NCI-H1417 (cell line): ENCODE results near the gene FGD5.
A peak's percentile ranks its signal among the peaks of the same experiment; 100 is the strongest.

ENCODE experiments used
- DNase-seq, 3 experiments: peaks; one replicate each; lab custom pipeline; 2025; lab: John Stamatoyannopoulos, UW

Gene FGD5

DNA sequence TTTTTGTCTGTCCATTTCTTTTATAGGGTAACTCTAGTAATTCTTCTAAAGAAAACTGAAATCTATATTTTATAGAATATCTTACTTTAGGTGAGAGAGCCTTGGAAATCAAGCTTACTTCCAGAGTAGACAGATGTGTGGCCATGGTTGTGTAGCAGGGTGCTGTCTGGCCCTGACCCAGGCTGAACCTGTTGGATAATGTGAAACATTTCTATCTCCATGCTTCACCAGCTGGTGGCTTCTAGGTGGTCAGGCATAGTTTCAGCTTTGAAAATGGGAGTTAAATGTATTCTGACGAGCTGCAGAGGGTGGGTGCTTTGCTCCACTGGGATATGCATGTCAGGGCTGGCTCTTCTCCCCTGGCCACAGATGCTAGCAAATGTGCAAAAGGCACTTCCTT is 107.8 kb downstream of the FGD5 start:
- no peak for DNase-seq

DNA sequence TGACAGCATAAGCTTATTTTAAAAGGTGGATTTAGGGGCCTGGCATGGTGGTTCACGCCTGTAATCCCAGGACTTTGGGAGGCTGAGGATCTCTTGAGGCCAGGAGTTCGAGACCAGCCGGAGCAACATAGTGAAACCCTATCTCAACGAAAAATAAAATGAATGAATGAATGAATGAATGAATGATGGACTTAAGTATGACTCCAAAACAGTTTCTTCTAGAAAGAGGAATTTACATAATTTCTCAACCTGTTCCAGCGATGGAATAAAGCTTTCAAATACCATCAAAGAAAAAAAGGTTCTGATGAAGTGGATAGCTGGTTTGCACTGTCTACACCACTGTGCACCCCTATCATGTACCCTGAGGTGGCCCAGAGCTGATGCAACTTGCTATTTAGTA is 108.5 kb downstream of the FGD5 start:
- no peak for DNase-seq

DNA sequence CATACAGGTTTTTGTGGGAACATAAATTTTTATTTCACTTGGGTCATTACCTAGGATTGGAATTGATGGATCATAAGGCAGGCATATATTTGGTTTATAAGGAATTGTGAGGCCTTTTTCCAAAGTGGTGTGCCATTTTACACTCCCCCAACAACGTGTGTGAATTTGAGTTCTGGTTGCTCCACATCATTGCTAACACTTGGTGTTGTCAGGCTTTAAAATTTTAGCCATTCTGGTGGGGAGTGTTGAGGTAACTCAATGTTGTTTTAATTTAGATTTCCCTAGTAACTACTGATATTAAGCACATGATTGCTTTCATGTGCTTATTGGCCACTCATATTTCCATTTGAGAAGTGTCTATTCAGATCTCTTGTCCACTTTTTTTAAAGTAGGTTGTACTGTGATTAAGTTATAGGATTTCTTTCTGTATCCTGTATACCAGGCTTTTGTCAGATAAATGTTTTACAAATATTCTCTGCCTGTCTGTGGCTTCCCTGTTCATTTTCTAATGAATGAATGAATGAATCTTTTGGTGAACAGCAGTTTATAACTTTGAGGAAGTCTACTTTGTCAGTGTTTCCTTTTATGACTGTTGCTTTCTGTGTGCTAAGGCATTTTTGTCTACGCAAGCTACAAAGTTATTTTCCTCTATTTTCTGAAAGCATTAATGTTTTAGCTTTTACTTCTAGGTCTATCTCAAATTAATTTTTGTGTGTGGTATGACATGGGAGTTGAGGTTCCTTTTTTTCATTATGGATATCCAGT is 110.7 kb downstream of the FGD5 start:
- no peak for DNase-seq

DNA sequence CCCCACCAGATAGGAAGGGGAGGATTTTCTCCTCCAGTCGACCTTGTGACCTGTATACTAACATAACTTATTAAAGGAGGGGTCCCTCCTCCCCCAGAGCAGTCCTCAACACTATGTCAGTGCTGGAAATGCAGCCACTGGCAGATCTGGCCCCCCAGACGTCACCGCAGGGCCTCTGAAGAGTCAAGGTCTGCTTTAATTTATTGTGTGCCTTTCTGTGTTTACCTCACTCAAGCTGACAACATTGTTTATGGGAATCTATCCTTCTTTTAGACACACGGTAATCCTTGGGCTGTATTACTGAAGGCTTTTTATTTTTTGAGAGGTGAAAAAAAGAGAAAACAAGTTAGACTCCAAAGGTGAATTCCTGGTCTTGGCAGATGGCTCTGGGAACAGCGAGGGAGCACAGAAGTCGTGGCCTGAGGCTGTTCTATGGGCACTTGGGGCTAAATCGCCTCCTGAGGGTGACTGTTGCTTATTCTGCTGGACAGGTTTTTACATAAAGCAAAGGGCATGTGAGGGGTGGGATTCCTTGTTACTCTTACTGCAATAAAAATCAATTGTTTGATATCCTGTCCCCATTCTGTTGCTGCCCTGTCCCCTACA is 115.2 kb downstream of the FGD5 start:
- peak in 1 of 3 experiments; percentile 10 for DNase-seq

DNA sequence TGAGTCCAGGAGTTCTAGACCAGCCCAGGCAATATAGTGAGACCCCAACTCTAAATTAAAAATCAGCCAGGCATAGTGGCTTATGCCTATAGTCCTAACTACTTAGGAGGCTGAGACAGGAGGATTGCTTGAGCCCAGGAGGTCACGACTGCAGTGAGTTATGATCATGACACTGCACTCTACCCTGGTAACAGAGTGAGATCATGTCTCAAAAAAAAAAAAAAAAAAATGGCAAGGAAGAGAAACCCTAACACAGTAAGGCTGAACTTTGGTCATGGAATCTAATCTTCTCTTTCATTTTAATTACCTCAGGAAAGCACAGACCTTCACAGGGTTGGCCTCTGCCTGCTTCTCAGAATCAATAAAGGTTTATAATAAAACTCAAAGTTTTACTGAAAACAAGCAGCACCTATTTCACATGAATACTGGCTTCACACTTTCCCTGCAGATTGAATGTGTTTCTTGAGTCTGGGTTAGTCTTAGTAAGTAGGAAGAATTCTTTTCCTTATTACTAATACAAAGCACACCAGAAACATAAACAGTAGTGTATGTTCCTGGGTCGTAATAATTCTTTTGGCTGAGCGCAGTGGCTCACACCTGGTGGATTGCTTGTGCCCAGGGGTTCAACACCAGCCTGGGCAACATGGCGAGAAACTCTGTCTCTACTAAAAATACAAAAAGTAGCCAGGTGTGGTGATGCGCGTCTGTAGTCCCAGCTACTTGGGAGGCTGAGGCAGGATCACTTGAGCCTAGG is 117.0 kb downstream of the FGD5 start:
- no peak for DNase-seq

DNA sequence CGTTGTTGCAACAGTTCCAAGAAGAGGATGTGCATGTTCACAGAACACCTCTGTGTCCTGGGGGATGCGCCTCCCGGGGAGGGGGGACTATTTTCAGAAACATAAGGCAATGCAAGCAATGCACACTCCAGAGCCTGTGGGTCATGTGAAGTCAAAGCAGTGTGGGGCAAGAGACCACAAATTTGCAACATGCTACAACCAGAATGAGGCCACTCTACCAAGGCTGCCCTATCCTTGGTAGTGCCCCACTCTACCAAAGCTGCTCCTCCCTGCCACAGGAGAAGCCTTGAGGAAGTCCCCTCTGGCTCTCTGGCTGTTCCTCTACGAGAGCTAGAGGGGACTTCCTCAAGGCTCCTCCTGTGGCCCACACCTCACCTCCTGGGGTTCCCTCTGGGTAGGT is 120.2 kb downstream of the FGD5 start:
- no peak for DNase-seq

DNA sequence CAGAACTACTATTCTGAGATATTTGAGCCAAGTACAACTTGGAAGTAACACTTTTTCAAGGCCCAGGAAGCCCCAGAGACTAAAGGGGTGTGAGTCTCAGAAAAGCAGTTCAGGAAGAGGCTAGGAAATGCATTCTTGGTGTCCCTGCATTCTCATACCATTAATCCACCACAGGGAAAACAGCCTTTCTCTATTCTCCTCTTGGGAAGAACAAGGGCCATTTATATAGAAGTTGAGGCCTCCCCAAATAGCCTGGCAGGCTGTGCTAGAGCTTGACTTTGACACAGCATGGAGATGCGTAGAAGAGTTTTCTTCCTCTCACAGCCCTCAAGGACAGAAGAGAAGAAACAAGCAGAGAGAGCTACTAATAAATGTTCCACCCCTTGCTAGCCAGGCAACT is 123.1 kb downstream of the FGD5 start:
- DNase-seq, result no peak

DNA sequence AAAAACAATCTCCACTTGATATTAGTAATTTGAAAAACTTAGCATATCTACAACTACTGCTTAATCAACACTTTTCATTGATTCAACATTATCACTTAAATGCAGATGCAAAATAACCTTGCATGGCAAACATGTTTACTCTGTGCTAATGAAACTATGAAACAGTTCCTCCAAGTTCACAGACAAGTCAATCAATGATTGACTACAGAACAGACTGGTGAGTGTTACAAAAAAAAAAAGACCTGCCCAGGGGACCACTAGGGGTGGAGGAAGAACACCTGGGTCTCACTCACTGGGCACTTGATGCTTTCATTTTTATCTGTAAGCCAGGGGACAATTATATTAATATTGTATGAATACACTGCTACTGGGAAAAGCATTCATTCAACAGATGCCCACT is 124.3 kb downstream of the FGD5 start:
- no peak for DNase-seq

DNA sequence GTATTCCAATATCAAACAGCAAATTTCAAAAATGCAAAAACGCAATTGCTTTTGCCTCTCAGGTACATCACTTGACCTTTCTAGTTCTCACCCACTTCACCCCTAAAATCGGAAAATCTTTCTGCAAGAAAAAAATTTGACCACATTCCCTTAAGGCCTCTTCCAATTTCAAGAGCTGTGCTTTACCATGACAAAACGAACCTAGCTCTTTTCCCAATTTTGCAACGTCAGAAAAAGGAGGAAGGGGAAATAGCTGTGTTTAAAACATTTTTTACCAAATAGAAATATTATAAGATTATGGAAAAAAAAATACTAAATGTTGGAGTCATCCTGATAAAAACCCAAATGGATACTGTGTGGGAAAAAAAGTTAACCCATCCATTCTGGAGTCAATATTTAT is 127.5 kb downstream of the FGD5 start:
- no peak for DNase-seq

DNA sequence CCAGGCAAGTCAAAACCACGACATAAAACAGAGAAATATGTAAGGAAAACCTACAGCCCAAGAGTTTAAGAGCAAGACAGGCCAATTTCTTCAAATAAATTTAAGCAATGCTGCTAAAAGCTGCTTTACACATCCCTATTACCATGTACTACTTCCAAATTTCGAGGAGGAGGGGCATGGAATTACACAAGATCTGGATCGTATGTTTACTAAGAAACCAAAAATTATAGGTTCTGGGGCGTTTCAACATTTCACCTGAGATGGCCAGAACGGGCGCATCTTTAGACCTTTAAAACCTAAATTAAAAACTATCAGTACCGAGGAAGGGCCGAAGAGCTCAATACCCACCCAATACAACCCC is 128.0 kb downstream of the FGD5 start:
- DNase-seq, result peak in 1 of 3 experiments; percentile 54

DNA sequence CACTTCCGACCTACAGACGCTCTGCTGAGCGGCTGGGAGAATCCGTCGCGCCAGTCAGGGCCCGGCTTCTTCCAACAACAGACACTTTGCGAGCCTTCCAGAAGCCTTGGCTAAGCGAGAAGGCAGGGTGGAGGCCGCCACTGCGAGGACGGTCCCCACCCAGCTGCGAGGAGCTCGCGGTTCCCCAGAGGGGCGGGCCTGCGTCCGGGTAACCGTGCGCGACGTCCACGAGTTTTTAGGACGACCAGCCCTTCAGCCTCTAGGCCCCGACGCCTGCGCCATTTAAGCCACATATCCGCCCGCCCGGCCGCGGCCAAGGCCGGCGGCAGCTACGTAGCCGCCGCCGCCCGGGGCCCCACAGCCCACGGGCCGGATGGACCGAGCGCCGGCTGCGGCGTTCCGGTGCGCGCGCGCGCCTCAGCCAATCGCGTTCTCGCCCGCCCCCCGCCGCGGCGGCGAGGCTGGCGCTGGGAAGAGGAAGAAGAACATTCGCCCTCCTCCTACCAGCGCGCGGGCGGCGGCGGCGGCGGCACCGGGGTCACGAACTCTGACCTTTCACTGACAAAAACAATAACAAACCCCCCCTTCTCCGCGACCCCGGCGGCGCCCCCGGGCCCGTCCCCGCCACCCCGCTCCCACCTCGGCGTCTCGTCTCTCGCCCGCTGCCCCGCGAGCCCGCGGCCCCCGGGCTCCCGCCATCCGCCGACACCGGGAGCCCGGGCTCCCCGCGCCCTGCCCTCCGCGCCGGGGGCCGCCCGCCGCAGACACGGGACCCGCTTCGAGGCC is 128.5 kb downstream of the FGD5 start, which contains the start of gene NR2C2:
Gene NR2C2 (plus strand): TSS at position 484 of the 786 bp plus-strand sequence. CDS start 56,332 bp downstream, outside the sequence.
- DNase-seq, result peak; percentile 56 to 82 (median 81)

DNA sequence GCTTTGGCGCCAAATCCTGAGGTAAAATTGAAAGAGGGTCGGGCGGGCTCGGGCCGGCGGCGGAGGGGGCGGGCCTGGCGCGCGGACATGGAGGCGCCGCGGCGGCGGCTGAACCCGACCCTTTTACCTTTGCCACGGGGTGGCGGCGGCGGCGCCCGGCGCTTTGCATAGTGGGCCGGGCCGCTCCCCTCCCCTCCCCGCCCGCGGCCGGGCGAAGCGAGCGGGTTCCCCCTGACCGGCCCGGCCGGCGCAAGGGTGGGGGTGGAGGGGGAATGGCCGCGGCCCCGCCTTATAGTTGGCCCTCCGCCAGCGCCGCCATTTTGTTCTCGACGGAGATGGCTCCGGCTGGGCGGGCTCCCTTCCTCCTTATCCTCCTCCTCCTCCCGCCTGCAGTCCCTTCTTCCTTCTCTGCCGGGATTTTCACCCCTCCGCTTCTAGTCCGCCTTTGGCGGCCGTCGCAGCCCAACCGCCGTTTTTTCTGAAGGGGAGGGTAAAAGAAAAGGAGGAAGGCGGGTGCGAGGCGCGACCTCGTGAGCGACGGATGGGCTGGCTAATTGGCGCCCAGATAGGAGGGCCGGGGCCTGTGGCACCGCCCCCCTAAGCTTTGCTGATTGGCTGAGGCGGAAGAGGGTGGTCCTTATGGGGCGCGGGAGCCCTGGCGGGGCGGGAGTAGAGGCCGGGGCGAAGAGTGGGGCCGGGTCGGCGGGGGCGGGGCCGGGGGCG is 129.3 kb downstream of the FGD5 start:
- peak; percentile 91 to 95 (median 94) for DNase-seq

DNA sequence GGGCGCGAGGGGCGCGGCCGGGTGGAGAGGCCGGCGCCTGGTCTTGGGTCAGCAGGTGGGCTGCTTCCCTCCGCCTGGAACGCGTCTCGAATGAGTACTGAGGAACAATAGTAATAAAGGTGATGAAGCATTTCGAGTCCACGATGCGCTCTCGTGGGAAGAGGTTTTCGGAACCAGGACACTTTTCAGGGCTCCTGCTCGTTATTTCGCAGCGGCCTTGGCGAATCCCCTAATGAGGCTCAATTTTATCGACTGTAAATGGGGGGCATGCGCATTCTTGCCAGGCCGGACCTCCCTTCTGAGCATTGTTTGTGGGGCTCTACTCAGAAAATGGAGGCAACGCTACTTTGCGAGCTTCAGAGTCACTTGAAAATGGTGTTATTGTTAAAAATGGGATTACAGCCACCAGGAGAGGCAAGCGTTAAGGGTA is 129.9 kb downstream of the FGD5 start:
- DNase-seq, result no peak

DNA sequence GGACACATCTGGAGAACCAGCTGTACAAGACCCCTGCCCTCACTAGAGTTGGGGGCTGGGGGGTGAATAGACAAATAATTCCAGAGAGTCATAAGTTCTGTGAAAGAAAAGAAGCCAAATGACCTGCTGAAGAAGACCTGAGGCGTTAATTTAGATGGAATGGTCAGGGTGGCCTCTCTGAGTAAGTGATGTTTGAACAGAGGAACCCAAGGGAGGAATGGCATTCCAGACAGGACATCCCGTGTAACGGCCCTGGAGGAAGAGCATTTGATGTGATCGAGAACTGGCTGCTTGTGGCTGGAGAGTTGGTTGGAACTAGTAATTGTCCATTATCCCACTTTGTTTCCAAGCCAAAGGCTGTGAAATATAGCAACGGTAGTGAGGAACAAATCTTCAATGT is 130.4 kb downstream of the FGD5 start:
- no peak for DNase-seq

DNA sequence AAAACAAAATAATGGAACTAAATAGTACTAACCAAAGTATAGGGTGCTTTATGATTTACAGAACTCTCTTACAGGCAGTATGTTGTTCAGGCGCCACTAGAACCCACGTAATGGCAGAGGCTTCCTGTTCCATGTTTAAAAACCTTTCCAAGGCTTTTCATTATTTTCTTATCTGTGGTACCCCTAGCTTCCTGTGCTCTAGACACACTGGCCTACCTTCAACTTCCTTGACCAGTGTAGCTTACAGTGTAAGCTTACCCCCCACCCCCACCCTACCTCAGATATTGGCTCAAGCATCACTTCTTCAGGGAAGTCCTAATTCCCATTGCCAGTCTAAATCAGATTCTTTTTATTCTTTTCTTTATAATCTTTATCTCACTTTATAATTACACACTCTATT is 131.5 kb downstream of the FGD5 start:
- peak in 1 of 3 experiments; percentile 59 for DNase-seq

DNA sequence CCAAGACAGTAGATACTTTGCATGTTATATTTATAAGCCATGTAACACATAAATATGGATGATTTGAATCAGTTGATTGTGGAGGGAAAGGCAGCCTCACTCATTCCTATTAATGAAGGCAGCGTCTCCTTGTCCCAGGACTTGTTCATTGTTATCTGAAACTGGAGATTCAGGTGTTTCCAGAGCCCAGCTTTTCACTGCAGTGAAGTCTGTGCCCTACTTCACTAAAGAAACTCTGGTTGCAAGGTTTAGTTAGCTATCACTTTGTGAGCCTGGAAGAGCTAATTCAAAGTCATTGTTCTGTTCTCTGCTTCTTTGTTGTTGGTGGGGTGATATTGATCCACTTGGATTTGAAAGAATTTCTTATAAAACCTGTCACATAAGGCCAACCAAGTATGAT is 138.4 kb downstream of the FGD5 start:
- DNase-seq, result no peak

DNA sequence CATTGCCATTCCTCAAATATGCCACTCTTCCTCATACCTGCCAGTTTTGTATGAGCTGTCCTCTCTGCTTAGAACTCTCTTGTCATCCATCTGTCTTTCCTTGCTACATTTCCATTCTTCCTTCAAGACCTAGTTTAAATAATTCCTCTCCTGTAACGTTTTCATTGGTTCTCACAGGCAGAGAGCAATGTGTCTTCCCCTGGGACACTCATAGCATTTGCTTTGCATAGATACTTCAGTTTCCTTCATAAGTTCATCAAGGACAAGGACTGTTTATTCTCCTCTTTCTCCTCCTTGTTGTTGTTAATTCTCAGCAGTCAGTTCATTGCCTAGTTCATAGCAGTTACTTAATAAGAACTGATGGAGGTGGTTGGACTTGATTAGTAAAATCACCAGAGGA is 139.2 kb downstream of the FGD5 start:
- peak in 1 of 3 experiments; percentile 2 for DNase-seq

DNA sequence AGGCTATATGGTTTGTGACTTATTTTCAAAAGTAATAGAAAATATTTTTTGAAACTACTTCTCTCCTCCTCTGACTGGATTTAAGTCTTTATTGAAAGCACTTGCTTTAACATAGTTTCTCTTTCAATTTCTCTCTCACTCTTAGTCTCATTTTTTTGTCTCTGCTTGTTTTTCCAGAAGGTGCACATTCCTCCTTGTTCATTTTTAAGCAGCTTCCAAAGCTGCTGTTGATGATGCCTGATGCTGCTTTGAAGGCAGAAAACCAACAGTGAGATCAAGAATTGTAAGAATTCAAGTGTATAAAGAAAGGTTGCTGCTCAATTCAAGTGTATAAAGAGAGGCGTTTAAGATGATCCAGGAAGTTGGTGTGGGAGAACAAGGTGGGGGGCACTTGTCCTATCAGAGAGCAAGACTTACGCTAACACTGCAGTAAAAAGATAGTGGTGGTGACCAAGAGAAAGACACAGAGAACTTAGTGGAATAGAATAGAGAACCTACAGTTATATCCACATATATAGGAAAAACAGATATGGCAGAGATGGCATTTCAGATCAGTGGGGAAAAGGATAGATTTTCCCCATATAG is 140.7 kb downstream of the FGD5 start:
- DNase-seq, result no peak

DNA sequence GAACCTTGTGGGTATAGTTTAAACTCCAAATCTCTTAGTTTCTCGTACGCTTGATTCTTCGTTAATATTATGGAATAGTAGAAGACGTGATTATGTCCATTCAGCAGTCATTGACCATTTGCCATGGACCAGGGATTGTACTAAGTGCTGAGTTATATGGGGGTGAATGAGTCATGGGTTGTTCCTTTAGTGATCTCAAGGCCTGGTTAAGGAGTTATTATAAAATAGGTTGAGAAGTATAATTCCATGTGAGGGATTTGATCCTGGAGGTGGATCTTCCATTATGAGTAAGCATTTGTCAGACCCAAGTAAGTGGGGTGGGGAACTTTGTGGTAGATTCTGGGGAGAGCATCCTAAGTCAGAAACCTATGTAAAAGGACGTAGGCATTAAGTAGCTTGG is 144.0 kb downstream of the FGD5 start:
- no peak for DNase-seq

DNA sequence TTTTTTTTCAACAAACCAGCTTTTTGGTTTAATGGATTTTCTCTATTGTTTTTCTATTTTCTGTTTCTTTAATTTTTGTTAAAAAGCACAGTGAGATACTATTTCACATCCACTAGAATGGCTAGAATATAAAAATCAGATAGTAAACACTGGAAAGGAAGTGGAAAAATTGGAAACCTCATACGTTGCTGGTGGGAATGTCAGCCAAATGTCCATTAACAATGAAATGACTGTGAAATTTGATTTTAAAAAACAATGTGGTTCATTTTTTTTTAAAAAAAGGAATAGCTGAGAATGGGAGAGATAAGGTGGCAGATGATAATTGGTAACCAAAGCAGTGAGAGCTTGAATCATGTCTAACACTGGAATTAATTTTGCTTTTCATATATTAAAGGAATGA is 148.5 kb downstream of the FGD5 start:
- DNase-seq, result no peak

DNA sequence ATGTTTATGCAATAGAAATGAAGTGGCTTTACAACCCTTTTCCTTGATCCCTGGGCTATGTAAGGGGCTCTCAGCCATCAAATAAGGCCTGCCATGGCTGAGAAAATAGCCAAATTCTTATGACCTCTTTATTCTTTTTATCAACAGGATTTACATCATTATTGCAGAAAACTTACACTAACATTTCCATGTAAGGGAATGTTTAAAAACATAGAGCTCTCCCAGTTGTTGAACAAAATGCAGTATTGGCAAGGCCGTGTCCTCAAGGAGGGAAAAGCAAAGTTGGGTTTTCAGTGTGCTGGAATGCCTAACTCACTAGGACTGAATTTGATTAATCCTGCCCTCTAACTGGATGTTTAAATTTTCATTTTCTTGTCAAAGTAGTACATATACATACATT is 150.9 kb downstream of the FGD5 start:
- DNase-seq, result no peak
